PC-3 (cell line): Measurements from ENCODE around the gene CCNC. TPM values are rescaled to one million over a fixed set of nuclear protein-coding genes. Genes with fewer than 3 reads are reported as not detected.

ENCODE experiments used
- ATAC-seq: fragments of 200-7000 bp; cut with Tn5 transposase; 2 replicates; pipeline ENCODE4 v1.9.1; 2020; ENCODE audit warnings: mild to moderate bottlenecking, moderate library complexity
- BruUV-seq: library from RNA; stranded (reverse); fragments of 400-500 nt; replicated peaks from 2 replicates; lab custom pipeline; 2021; lab: Mats Ljungman, UMichigan
- CTCF ChIA-PET: fragments of 300-600 bp; sonication (Branson Sonifier 250); formaldehyde crosslinking; loops from one replicate; lab custom pipeline; 2022; ENCODE audit warnings: antibody characterized with exemption; lab: Charles Lee
- POLR2A ChIA-PET: fragments of 300-600 bp; sonication (Branson Sonifier 250); formaldehyde crosslinking; loops from one replicate; lab custom pipeline; 2022; ENCODE audit warnings: antibody characterized with exemption; ENCODE audit not compliant: unreplicated experiment; lab: Charles Lee
- DNase-seq: peaks from one replicate; pipeline ENCODE4 v3.0.0-alpha.2; 2015
- H2AFZ ChIP-seq: fragments of 300-600 bp; sonication (generic); 2 replicates; pipeline ENCODE4 v1.6.0; 2016; ENCODE audit warnings: antibody characterized with exemption, low read length
- H3F3A ChIP-seq: fragments of 300-600 bp; sonication (generic); one replicate; pipeline ENCODE4 v1.6.0; 2017; ENCODE audit warnings: antibody characterized with exemption, low read length, control low read depth, mild to moderate bottlenecking; ENCODE audit not compliant: unreplicated experiment
- H3K27ac ChIP-seq: fragments of 300-600 bp; sonication (generic); 2 replicates; pipeline ENCODE4 v1.5.1; 2016; ENCODE audit warnings: mild to moderate bottlenecking, low read length
- H3K27me3 ChIP-seq: fragments of 300-600 bp; sonication (generic); 2 replicates; pipeline ENCODE4 v1.6.1; 2016; ENCODE audit warnings: low read length, mixed read lengths
- H3K36me3 ChIP-seq: fragments of 300-600 bp; sonication (generic); 2 replicates; pipeline ENCODE4 v1.6.1; 2016; ENCODE audit warnings: low read depth, mixed run types, low read length, mixed read lengths
- H3K4me1 ChIP-seq: fragments of 300-600 bp; sonication (generic); 2 replicates; pipeline ENCODE4 v1.5.1; 2016; ENCODE audit warnings: low read length; ENCODE audit not compliant: insufficient read depth
- H3K4me2 ChIP-seq: fragments of 300-600 bp; sonication (generic); 2 replicates; pipeline ENCODE4 v1.6.0; 2016; ENCODE audit warnings: low read length
- H3K4me3 ChIP-seq: fragments of 300-600 bp; sonication (generic); 2 replicates; pipeline ENCODE4 v1.5.1; 2016; ENCODE audit warnings: mild to moderate bottlenecking, low read length, mixed read lengths
- H3K79me2 ChIP-seq: fragments of 300-600 bp; sonication (generic); 2 replicates; pipeline ENCODE4 v1.6.1; 2017; ENCODE audit warnings: low read length, mixed read lengths
- H3K9ac ChIP-seq: fragments of 300-600 bp; sonication (generic); 2 replicates; pipeline ENCODE4 v1.6.0; 2016; ENCODE audit warnings: mild to moderate bottlenecking, low read length
- H3K9me2 ChIP-seq: fragments of 300-600 bp; sonication (generic); replicated peaks from 2 replicates; pipeline ENCODE4 v1.6.1; 2016; ENCODE audit warnings: mixed run types, low read length, mixed read lengths
- H3K9me3 ChIP-seq: fragments of 300-600 bp; sonication (generic); 2 replicates; pipeline ENCODE4 v1.6.1; 2016; ENCODE audit warnings: low read length, mixed read lengths
- H4K20me1 ChIP-seq: fragments of 300-600 bp; sonication (generic); 2 replicates; pipeline ENCODE4 v1.6.1; 2016; ENCODE audit warnings: low read length, mixed read lengths
- EZH2 ChIP-seq: fragments of 300-600 bp; sonication (generic); IDR thresholded peaks from one replicate; pipeline ENCODE4 v1.6.1; 2017; ENCODE audit warnings: antibody characterized with exemption, mild to moderate bottlenecking, low read length; ENCODE audit not compliant: unreplicated experiment
- EZH2phosphoT487 ChIP-seq: fragments of 300-600 bp; sonication (generic); IDR thresholded peaks from 2 replicates; pipeline ENCODE4 v1.6.1; 2018; ENCODE audit warnings: mild to moderate bottlenecking, antibody characterized with exemption, low read length, borderline replicate concordance
- intact Hi-C: fragments of 100-400 bp; cut with micrococcal nuclease; formaldehyde crosslinking; loops from 2 replicates; pipeline ENCODE4 v1.9.0; 2023
- total RNA-seq: library from RNA; depleted of rRNA; stranded (reverse); fragments of >200 nt; gene quantifications from 2 replicates; pipeline ENCODE4 v1.2.3, GENCODE V29; 2014
- TF ChIP-seq, protein P1 (sequence below): fragments of 300-600 bp; sonication (generic); conservative IDR thresholded peaks from 2 replicates; pipeline ENCODE4 v1.5.1; 2017; ENCODE audit warnings: antibody characterized with exemption, low read depth, mild to moderate bottlenecking, low read length

CCNC gene
- total RNA-seq, 1 experiment from 2014 or later: 69.3 TPM

DNA sequence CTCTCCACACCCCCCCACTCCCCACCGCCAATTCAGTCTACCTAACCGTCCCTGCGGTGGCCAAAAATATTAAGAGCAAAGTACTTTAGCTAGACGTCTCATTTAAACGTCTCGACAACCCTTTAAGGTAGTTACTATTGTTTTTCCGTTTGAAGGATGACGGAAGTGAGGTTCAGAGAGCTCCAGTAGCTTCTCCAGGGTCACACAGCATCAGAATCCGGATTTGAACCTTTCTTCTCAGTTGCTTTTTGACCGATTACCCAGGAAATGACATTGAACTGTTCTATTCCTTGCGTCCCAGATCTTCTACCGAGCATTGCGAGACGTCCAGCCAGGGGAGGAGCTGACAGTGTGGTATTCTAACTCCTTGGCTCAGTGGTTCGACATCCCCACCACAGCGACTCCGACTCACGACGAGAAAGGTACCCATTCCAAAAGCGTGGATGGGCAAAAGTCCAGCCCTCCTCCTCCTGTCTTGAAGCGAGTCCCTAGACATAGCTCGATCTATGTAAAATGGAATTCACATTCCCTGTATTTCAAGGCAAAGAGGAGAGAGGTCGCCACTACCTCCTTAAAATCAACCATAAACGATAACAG is 40.5 kb upstream of the CCNC start:
- Histone ChIP-seq H4K20me1 (no peaks in the 10 kb centered on the region), H3K4me3 (no peak overlapping the region), H3K9me2 (no peaks in the 10 kb centered on the region), H3K27ac (no peak overlapping the region), H3K79me2 (no peaks in the 10 kb centered on the region), H2AFZ (no peak overlapping the region), H3K27me3 (peaks cover 52% of the 10 kb centered on the region), H3K4me1 (no peaks in the 10 kb centered on the region), H3K4me2 (no peak overlapping the region), H3F3A (no peaks in the 10 kb centered on the region), H3K9ac (no peak overlapping the region), H3K9me3 (no peaks in the 10 kb centered on the region), H3K36me3 (no peaks in the 10 kb centered on the region)
- no peak for DNase-seq
- no peak for ATAC-seq
- ChIA-PET CTCF (no interaction called here), POLR2A (no interaction called here)
- intact Hi-C loops: no loop called here
- BruUV-seq: no TSS peak
- TF ChIP-seq EZH2 (no peak), EZH2phosphoT487 (no peak)
- TF ChIP-seq, protein P1, sequence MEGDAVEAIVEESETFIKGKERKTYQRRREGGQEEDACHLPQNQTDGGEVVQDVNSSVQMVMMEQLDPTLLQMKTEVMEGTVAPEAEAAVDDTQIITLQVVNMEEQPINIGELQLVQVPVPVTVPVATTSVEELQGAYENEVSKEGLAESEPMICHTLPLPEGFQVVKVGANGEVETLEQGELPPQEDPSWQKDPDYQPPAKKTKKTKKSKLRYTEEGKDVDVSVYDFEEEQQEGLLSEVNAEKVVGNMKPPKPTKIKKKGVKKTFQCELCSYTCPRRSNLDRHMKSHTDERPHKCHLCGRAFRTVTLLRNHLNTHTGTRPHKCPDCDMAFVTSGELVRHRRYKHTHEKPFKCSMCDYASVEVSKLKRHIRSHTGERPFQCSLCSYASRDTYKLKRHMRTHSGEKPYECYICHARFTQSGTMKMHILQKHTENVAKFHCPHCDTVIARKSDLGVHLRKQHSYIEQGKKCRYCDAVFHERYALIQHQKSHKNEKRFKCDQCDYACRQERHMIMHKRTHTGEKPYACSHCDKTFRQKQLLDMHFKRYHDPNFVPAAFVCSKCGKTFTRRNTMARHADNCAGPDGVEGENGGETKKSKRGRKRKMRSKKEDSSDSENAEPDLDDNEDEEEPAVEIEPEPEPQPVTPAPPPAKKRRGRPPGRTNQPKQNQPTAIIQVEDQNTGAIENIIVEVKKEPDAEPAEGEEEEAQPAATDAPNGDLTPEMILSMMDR: no peak

DNA sequence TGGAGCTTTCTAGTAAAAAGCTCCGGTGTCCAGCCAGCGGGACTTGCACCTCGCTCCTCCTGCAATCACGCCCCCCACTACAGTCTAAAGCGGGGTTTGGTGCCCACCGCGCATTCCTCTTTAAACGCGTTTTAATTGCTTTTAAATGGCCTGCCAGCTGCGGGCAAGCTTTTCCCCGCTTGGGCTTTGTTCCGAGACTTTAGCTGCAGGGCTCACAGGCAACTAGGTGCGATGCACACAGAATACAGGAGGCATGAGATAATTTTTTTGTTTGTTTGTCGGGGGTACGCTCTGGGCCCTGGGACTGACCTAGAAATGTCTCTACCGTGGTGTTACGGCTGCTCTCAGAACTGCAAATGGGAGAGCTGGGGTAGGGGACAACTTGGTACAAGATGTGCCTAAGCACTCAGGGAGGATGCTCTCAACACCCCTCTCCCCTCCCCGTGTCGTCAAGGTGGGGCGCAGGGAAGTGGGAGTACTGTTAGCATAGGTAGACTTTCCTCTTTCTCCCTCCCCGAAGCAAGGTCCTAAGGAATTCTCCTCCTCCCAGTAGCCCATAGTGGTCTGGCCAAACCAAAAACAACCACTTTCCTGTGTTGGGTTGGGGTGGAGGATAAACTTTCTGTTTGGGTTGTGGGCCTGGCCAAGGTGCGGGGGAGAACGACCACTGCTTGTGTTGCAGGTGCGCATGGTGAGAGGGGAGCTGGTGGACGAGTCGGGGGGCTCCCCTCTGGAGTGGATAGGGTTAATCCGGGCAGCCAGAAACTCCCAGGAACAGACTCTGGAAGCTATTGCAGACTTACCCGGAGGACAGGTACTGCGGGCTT is 39.8 kb upstream of the CCNC start:
- Histone ChIP-seq H3K4me1 (no peaks in the 10 kb centered on the region), H3K4me2 (no peak overlapping the region), H3K9me3 (no peaks in the 10 kb centered on the region), H3K36me3 (no peaks in the 10 kb centered on the region), H2AFZ (no peak overlapping the region), H3K27ac (no peak overlapping the region), H3F3A (no peaks in the 10 kb centered on the region), H3K9ac (no peak overlapping the region), H4K20me1 (no peaks in the 10 kb centered on the region), H3K4me3 (no peak overlapping the region), H3K27me3 (peaks cover 52% of the 10 kb centered on the region), H3K79me2 (no peaks in the 10 kb centered on the region), H3K9me2 (no peaks in the 10 kb centered on the region)
- BruUV-seq: no TSS peak
- ChIA-PET POLR2A (no interaction called here), CTCF (no interaction called here)
- intact Hi-C loops: no loop called here
- ATAC-seq (no peak), DNase-seq (no peak)
- no peak for TF ChIP-seq EZH2phosphoT487
- TF ChIP-seq, protein P1: no peak
- TF ChIP-seq EZH2: no peak
